GM10266 (cell line): ENCODE results near the gene ZBTB4.

Experiments
- DNase-seq: peaks from one replicate; pipeline ENCODE4 v3.0.0; 2012; ENCODE audit errors: extremely low spot score
- TF ChIP-seq, protein P1 (sequence below): IDR thresholded peaks from 2 replicates; pipeline ENCODE4 v1.5.1; 2012; ENCODE audit warnings: mild to moderate bottlenecking, low read depth; ENCODE audit not compliant: control insufficient read depth, insufficient read depth; ENCODE audit errors: missing control alignments

The ZBTB4 gene

DNA sequence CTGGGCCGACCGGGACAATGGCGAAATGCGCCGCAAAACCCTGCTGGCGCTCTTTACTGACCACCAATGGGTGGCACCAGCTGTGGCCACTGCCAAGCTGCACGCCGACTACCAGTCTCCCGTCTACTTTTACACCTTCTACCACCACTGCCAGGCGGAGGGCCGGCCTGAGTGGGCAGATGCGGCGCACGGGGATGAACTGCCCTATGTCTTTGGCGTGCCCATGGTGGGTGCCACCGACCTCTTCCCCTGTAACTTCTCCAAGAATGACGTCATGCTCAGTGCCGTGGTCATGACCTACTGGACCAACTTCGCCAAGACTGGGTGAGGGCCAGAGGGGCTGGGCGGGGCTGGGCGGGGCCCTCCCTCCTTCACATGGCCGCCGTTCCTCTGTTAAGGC is 63.6 kb downstream of the ZBTB4 start:
- no peak for DNase-seq
- TF ChIP-seq, protein P1, sequence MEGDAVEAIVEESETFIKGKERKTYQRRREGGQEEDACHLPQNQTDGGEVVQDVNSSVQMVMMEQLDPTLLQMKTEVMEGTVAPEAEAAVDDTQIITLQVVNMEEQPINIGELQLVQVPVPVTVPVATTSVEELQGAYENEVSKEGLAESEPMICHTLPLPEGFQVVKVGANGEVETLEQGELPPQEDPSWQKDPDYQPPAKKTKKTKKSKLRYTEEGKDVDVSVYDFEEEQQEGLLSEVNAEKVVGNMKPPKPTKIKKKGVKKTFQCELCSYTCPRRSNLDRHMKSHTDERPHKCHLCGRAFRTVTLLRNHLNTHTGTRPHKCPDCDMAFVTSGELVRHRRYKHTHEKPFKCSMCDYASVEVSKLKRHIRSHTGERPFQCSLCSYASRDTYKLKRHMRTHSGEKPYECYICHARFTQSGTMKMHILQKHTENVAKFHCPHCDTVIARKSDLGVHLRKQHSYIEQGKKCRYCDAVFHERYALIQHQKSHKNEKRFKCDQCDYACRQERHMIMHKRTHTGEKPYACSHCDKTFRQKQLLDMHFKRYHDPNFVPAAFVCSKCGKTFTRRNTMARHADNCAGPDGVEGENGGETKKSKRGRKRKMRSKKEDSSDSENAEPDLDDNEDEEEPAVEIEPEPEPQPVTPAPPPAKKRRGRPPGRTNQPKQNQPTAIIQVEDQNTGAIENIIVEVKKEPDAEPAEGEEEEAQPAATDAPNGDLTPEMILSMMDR = no peak

DNA sequence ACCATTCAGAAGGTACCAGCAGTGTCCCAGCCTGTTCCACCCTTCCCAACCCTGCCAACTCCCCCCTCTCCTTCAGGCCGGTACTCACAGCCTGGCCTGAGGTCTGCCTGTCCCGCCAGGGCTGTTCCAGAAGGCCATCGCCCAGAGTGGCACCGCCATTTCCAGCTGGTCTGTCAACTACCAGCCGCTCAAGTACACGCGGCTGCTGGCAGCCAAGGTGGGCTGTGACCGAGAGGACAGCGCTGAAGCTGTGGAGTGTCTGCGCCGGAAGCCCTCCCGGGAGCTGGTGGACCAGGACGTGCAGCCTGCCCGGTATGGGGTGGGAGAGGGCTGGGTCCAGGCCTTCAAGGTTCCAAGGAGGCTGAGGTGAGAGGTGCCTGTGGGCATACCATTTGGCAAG is 64.6 kb downstream of the ZBTB4 start:
- DNase-seq = no peak
- TF ChIP-seq, protein P1 = no peak

DNA sequence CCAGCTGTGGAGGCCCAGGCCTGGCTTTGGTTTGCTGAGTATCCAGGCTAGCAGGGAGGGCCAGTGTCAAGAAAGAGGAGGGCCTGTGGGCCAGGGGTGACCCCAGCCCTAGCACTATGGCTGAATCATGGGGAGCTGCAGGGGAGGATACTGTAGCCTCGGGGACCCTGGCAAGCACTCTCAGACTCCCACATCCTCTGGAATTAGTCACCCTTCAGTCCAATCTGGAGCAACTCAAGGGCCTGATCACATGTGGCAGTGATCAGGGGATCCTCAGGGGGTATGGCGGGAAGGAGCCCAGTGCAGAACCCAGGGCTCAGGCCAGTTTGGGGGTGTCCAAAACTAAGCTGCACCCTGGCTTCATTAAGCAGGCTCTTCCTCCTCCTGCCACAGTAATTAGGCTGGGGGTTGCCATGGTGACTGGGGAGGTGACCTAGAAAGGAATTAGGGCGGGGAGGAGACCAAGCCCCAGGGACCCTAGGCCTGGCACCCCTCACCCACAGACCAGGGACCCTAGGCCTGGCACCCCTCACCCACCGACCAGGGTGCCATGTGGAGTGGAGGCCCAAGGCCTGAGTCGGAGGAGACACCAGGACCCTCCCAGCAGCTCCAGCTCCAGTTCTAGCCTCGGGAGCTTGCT is 66.0 kb downstream of the ZBTB4 start:
- TF ChIP-seq, protein P1 = no peak
- no peak for DNase-seq

DNA sequence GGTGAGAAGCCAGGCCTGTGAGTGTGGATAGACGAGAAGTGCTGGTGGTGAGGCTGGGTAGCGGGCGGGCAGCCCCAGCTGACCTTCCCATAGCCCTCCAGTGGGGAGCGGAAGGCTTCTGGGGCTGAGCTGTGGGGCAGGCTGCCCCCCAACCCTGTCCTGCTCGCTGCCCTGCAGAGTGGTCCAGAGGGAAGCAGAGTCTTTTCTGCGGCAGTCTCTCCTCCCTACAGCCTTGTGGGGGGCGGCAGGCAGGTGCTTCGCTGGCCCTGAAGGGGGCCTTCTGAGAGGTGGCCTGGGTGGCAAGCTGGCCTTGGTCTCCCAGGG is 68.0 kb downstream of the ZBTB4 start:
- no peak for DNase-seq
- TF ChIP-seq, protein P1 = no peak

DNA sequence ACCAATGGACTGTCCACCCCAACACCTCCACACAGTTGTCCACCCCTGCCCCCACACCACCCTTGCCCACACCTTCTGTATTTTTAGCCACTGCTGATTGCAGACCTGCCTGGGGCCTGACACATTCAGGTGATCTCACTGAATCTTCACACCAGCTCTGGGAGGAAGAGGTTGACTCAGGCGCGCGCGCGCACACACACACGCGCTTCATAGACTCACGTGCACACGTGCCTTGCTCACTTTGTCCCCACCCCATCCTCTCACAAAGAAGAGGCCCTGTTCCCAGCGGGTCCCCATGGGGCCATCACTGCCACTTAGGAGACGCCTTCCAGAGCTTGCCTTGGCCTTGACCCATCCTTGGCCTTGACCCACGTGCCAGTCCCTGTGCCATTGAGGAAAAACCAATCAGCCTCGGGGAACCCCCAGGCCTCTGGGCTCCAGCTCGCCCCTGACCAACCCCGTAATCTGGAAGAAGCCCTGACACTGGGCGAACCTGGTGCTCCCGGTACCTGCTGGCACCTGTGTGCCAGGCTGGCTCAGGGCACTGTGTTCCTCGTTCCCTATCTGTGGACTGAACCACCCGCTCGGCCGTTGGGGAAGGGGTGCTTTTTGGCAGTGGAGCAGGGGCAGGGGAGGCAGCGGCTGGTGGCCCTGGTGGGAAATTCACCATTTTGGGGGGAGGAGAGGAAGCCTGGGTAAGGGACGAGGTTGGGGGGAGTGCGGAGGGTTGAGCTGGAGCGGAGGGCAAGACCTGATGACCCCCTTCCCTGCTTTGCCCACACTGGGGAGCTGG is 68.6 kb downstream of the ZBTB4 start:
- DNase-seq = no peak
- TF ChIP-seq, protein P1 = no peak

DNA sequence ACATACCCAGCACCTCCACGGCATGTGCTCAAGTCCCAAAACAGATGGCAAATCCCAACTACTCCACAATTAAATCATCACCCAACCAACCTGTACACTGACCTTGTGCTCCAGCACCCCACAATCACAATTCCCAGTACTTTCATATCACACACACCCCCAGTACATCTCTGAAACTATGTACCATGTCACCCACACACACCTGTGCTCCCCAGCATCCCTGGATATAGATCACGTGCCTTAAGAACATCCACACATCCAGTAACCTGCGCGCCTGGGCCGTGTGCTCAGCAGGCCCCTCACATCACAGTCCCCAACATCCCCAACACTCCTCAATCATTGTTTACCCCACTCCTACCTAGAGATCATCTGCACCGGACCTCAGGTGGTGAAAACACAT is 69.7 kb downstream of the ZBTB4 start:
- TF ChIP-seq, protein P1 = no peak
- DNase-seq = no peak
